ENCODE data around the gene CXCR3.
A peak's percentile ranks its signal among the peaks of the same experiment; 100 is the strongest.
"Not testable (repeated sequence)": the region's sequence is repeated elsewhere in the genome, so short reads cannot be mapped to it uniquely, and the experiment has no call there.

The CXCR3 gene

GRCh38 chrX:71618303-71618721 lies at the start of gene CXCR3:
CXCR3 (minus strand) TSS chrX:71618511; CDS start chrX:71618449, 62 bp downstream.
- DNase-seq, result no peak

DNA sequence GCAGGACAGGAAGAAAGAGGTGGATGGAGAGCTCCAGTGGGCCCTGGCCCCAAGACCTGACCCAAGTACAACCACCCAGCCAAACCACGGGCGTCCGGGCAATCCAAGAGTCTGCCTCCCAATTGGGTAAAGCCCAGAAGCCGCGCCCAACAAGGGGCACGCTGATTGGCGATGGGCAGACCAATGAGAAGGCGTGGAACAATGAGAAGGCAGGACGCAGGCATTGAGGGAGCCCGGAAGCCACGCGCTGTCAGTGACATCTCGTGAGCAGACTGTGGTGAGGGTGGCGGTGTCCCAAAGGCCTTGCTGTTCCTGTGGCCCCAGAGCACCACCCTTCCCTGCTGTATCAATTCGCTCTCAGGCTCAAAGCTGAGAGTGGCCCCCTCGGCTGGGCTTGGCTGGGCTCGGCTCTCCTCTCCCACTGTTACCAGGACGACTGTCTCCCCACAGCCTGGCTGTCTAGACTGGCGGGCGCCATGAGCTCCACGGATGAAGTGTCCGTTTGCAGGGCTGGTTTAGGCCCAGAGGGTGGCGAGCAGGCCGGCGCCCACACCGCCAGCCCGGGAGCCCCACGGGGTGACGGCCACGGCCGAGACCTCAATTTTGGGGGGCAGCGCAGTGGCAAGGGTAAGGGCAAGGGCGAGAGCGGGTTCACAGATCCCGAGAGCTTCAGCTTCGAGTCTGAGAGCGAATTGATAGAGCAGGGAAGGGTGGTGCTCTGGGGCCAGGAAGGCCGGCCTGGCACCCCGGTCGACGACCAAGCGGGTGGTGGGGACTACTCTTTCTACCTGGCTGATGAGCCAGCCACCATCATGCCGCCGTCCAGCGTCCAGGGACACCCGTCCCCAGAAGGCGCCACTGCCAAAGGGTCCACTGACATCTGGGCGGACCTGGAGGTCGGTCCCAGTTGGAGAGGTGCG lies 49.3 kb upstream of the CXCR3 start, which contains the start of gene LOC101059915:
LOC101059915 (plus strand) TSS at position 219 of the 920 bp plus-strand sequence.
- DNase-seq, result no peak

GRCh38 chrX:71666240-71667223 lies 48.2 kb upstream of the CXCR3 start:
- DNase-seq, result no peak

DNA sequence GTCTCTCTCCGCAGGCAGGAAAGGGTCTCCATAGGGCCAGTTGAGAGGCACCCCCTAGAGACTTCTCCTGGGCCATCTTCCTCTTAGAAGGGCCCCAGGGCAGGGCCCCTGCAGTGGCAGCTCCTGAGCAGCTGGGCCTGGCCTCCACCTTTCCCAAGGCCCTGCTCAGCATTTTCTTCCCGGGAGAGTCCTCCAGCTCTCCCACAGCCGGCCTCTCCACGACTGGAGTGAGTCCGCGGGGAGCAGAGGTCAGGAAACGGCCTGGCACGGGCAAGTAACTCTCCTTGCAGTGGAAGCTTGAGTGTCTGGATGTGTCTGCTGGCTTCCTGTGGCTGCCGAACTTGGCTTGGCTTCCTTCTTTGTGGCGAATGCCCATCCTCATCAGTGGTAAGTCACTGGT lies 47.4 kb upstream of the CXCR3 start:
- no peak for DNase-seq

DNA sequence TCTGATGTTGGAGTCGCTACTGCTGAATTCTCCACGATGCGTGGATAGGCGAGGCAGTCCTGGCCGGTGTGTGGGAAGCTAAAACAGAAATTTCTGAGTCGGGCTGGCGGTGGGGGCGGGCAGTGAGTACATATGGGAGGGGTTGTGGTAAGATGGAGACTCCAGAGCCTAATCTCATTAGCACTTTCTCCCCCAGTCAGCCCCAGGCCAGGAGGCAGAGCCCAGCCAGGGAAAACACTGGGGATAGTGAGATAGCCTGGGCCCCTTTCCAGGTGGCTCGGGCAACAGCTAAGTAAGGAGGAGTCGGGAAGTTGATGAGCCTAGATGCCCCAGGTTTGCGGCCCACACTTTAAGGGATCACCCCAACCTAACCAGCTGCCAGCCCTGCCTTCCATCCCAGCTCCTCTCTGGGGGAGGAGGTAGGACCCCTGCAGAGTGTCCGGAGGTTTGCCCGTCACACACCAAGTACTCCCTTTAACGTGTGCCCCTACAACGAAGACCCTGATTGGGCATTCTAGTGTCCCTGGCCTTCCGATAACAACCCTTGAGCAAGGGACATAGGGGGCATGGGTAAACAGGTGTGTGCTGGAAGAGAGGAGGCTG lies 46.7 kb upstream of the CXCR3 start:
- DNase-seq, result no peak

DNA sequence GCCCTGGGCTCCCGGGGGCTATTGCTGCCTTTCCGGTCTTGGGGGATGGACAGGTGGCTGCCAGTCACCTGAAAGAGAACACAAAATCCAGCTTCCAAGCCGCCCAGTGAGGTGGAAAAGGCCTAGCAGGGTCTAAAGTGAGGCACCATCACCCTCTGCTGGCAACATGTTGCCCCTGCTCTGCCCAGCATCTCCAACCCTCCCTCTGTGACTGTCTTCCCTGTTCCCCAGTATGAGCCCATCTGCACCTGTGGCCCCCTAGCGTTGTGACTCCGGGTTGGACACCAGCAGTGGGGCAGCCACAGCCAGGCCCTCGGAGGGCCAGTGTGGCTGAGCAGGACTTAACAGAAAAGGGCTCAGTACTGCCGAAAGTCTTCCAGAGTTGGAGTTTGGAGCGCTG lies 45.9 kb upstream of the CXCR3 start:
- DNase-seq, result not testable (repeated sequence)

DNA sequence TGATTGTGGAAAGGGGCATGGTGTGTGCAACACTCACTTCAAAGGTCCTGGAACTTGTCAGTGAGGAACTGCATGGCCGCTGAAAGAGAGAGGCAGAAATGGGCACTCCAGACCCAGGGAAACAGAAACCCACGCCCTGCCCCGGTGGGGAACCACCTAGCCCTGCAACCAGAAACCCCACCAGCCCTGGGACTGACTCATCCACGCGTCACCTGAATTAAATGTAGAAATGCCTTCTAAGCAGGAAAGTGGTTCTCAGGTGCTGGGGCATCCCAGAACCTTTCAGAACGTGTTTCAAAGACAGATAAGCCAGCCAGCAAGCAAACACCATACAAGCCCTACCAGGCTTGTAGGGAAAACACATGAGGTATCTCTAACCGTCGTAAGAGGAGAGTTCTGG lies 44.9 kb upstream of the CXCR3 start:
- not testable (repeated sequence) for DNase-seq

DNA sequence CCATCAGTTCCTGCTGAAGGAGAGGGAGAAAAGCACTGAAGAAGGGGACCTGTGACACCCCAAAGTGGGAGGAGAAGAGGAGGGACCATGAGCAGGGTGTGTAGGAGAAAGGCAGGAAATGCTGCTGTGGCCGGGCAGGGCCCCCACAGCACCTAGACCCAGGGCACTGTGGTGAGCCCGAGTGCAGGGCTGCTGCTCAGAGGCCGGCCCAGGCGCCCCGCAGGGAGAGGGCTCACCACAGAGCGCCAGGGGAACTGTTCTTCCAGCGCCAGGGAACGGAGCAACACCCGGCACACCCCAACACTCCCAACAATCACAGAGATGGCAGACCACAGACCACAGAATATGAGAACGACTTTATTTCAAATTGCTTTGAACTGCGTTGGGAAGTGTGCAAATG lies 44.3 kb upstream of the CXCR3 start:
- DNase-seq, result not testable (repeated sequence)

DNA sequence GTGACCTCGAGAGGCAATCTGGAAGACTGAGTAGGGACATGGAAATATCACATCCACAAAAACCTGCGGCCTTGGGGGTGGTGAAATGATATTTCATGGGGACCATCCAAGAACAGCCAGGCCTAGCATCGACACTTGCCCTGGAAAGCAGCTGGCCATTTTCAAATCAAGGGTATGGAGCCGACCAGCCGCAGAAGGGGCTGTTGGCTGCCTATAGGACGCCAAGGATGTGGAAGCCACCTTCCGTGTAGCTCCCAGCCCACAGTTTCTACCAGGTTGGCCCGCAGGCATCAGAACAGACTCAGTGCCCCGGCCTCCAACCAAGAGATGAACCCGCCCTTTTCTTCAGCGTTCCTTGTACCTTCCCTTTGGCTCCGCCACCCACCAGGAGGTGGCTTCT lies 43.6 kb upstream of the CXCR3 start:
- no peak for DNase-seq

- DNase-seq, result no peak
Observed at GRCh38 chrX:71660562-71661416, 42.5 kb upstream of the CXCR3 start.

DNA sequence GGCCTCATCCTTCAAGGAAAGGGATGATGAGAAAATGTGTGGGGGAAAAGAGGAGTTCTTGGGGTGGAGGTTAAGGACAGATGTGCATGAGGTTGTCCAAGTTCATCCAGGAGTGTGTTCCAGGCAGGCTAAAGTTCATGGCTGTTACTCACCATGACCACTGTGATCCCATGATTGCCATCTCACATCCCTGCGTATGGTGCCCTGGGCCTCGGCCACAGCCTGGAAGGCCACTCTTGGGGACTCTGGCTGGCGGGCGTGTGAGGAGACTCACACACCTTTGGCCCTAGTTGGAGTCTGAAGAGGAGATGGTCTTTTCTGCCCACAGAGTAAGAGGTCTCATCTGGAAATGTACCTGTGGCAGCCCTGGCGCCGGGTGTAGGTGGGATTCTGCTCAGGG lies 41.6 kb upstream of the CXCR3 start:
- no peak for DNase-seq

DNA sequence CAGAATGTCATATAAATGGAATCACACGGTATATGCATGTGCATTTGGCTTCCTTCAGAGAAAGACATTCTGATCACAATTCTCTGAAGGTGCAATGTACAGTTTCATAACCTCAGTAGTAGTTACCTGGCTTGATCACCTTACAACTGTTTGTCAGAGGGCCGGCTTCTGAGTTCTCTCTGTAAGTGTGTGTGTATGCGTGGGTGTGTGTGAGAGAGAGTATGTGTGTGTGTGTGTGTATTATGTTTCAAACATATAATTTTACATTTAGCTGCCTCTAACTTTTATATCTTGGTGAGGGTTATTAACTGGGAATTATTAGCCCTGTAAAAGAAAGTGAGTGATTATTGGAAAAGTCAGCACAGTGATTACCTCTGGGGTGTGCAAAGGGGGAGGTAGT lies 41.0 kb upstream of the CXCR3 start:
- no peak for DNase-seq

DNA sequence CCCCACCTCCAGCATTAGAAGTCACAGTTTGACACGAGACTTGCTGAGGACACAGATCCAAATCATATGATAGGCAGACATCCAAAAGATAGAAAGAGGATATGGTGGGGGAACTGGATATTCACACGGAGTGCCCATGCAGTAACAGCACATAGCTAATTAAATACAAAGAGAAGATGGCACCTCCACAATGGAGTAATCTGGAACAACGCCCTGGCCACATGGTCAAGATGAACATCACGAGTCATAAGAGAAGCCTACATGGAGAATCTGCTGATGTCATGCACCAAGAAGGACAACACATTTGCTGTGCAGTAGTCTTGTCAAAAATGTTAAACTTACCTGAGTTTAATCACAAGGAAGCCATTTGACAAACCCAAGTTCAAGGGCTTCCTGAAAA lies 39.0 kb upstream of the CXCR3 start:
- DNase-seq, result no peak

DNA sequence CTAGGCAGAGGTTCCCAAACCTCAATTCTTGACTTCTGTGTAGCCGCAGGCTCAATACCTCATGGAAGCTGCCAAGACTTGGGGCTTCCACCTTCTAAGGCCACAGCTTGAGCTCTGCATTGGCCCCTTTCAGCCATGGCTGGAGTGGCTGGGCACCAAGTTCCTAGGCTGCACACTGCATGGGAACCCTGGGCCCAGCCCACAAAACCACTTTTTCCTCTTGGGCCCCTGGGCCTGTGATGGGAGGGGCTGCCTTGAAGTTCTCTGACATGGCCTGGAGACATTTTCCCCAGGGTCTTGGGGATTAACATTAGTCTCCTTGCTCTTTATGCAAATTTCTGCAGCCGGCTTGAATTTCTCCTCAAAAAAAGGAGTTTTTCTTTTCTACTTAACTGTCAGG lies 35.0 kb upstream of the CXCR3 start:
- DNase-seq, result no peak

- peak; percentile 22 for DNase-seq
Observed at GRCh38 chrX:71652405-71652804, 34.1 kb upstream of the CXCR3 start.

DNA sequence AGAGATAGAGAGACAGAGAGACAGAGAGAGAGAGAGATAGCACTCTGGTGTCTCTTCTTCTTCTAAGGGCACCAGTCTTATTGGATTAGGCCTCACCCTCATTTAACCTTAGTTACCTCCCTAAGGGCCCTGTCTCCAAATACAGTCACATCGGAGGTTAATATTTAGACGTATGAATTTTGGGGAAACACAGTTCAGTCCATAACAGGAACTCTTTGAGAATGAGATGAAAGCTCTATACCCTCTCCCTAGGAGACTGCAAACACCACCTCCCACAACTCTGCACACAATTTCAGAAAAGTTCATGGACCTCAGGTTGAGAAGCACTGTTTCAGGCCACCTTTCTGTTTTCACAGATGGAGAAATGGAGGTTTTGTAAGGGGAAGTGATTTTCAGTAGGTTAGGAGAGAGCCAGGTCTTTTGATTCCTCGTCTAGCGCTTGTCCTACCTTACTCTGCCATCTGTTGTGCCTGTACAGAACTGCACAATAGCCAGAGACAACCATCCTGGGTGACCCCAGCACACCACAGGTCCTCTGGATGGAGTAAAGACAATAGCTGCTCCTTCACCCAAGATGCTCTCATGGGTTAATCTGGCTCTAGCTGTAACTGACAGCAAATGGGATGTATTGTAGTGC lies 32.1 kb upstream of the CXCR3 start:
- DNase-seq, result no peak

DNA sequence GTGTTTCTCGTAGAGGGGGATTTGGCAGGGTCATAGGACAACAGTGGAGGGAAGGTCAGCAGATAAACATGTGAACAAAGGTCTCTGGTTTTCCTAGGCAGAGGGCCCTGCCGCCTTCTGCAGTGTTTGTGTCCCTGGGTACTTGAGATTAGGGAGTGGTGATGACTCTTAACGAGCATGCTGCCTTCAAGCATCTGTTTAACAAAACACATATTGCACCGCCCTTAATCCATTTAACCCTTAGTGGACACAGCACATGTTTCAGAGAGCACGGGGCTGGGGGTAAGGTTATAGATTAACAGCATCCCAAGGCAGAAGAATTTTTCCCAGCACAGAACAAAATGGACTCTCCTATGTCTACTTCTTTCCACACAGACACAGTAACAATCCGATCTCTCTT lies 26.1 kb upstream of the CXCR3 start:
- not testable (repeated sequence) for DNase-seq

- DNase-seq, result no peak
Observed at GRCh38 chrX:71640002-71640401, 21.7 kb upstream of the CXCR3 start.

DNA sequence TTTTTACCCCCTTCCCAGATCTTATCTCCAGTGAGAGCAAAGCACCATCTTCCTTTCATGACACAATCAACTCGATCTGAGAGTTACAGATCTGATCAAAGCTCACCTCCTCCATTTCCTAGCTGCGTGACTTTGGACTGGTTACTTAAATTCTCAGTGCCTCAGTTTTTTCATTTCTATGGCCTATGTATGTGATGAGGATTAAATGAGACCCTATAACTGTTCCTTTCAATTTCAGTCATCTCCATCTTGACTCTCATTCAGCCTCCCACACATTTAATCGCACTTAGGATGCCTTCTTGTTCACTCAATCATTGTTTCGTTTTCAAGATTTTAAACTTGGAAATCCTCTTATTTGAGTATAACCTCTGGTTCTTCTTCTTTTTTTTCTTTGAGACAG lies 20.1 kb upstream of the CXCR3 start:
- no peak for DNase-seq

GRCh38 chrX:71637848-71638247 lies 19.5 kb upstream of the CXCR3 start:
- DNase-seq, result no peak

- no peak for DNase-seq
Observed at GRCh38 chrX:71637253-71637618, 18.9 kb upstream of the CXCR3 start.
